Measurements from ENCODE around the gene ADI1. TPM values are rescaled to one million over a fixed set of nuclear protein-coding genes. Genes with fewer than 3 reads are reported as not detected.
A peak's percentile ranks its signal among the peaks of the same experiment; 100 is the strongest.

Gene ADI1
- 10 to 100 TPM; 23.6 to 24.7 TPM for total RNA-seq

DNA sequence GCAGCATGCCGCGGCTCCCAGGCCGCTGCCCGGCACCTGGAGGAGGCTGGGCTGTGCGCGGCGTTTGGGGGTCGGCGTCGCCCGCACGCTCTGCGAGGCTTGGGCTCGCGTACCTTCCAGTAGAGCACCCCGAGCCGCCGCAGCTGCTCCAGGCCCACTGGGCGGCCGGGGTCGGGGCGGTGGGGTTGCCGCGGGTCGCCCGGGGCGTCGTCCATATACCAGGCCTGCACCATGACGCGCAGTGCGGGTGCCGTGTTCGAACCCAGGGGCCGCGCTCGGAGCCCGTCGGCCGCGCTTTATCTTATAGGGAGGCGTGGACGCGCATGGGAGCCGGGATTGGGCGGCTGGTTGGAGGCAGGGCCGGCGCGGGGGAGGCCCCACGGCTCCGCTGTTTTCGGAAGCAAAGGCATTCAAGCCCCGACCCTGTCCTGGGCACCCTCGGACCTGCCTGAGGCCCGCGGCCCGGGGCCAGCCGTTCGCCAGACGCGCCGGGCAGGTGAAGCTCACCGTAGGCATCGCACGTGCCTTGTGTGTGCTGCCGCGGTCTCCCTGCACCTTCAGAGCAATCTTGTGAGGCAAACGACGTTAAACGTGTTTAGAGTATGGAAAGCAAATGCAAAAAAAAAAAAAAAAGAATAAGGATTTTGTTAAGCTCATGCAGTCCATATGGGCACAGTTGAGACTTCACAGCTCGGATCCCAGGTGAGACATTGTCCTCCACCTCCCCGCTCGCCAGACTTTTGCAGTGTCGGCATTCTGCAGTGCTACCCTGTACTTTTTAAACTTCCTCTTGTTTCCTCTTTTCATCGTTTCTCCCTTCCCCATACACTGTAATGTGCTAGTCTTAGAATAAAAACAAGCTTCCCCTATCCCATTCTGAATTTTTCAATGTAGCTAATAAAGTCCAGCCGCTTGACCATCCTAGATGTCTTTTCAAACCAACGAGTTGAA lies at the start of gene ADI1:
ADI1 (minus strand) TSS at position 277 of the 951 bp plus-strand sequence; CDS start at position 233, 44 bp downstream.
- Mint-ChIP-seq H3K27me3 (no peaks in the 10 kb centered on the region), H3K4me3 (peak within 1 kb of the TSS; percentile 94), H3K36me3 (peaks cover 13% of the 10 kb centered on the region), H3K9me3 (no peaks in the 10 kb centered on the region), H3K27ac (peak within 1 kb of the TSS; percentile 80 to 91), H3K4me1 (ENCODE audit: low read depth in 2 of 2) (peaks cover 19 to 33% of the 10 kb centered on the region in 2 donors)
- ATAC-seq, result peak; percentile 85 to 86
- peak; percentile 90 for DNase-seq (ENCODE audit: low spot score)

- H3K27me3 Mint-ChIP-seq, result no peaks in the 10 kb centered on the region
- no peaks in the 10 kb centered on the region for H3K9me3 Mint-ChIP-seq
- H3K27ac Mint-ChIP-seq, result no peak overlapping the region
- no peak overlapping the region for H3K4me3 Mint-ChIP-seq
- no peak for ATAC-seq
- no peaks in the 10 kb centered on the region for H3K36me3 Mint-ChIP-seq
- DNase-seq (ENCODE audit: low spot score), result no peak
- H3K4me1 Mint-ChIP-seq (ENCODE audit: low read depth in 2 of 2), result no peaks in the 10 kb centered on the region
Measured at GRCh38 chr2:3566806-3567205, 47.5 kb upstream of the ADI1 start.

- Mint-ChIP-seq H3K27ac (no peak overlapping the region), H3K4me3 (no peak overlapping the region), H3K4me1 (ENCODE audit: low read depth in 2 of 2) (no peaks in the 10 kb centered on the region), H3K9me3 (no peaks in the 10 kb centered on the region), H3K36me3 (no peaks in the 10 kb centered on the region), H3K27me3 (no peaks in the 10 kb centered on the region)
- ATAC-seq (no peak), DNase-seq (ENCODE audit: low spot score) (no peak)
Measured at GRCh38 chr2:3565117-3565516, 45.8 kb upstream of the ADI1 start.

GRCh38 chr2:3563521-3563976 lies 44.2 kb upstream of the ADI1 start:
- H3K36me3 Mint-ChIP-seq, result no peaks in the 10 kb centered on the region
- no peak overlapping the region for H3K4me3 Mint-ChIP-seq
- no peaks in the 10 kb centered on the region for H3K27me3 Mint-ChIP-seq

GRCh38 chr2:3558205-3559014 lies 39.1 kb upstream of the ADI1 start, which contains the start of gene RNASEH1:
Gene RNASEH1, minus strand, starts transcription at chr2:3558333. Its CDS starts 73 bp downstream, at chr2:3558260.
- Mint-ChIP-seq H3K27ac (peak within 1 kb of the TSS; percentile 86 to 91), H3K27me3 (no peaks in the 10 kb centered on the region), H3K4me1 (ENCODE audit: low read depth in 2 of 2) (peaks cover 17 to 19% of the 10 kb centered on the region in 2 donors), H3K36me3 (peaks cover 23% of the 10 kb centered on the region), H3K9me3 (no peaks in the 10 kb centered on the region), H3K4me3 (peak within 1 kb of the TSS; percentile 92)
- DNase-seq (ENCODE audit: low spot score) (peak; percentile 99), ATAC-seq (peak; percentile 99 to 100)

More at GRCh38 chr2:3563521-3563976, 44.2 kb upstream of the ADI1 start:
- Mint-ChIP-seq H3K27ac (no peak overlapping the region), H3K4me1 (ENCODE audit: low read depth in 2 of 2) (peaks cover 0 to 4% of the 10 kb centered on the region in 2 donors), H3K9me3 (no peaks in the 10 kb centered on the region)
- no peak for DNase-seq (ENCODE audit: low spot score)
- no peak for ATAC-seq

GRCh38 chr2:3557639-3558204 lies 38.4 kb upstream of the ADI1 start:
- no peak for DNase-seq (ENCODE audit: low spot score)
- Mint-ChIP-seq H3K4me1 (ENCODE audit: low read depth in 2 of 2) (peaks cover 17 to 19% of the 10 kb centered on the region in 2 donors), H3K36me3 (peaks cover 23% of the 10 kb centered on the region), H3K9me3 (no peaks in the 10 kb centered on the region), H3K27me3 (no peaks in the 10 kb centered on the region), H3K4me3 (peak overlapping the region; percentile 92), H3K27ac (peak overlapping the region; percentile 86 to 91)
- peak in 1 of 2 donors; percentile 46 for ATAC-seq

DNA sequence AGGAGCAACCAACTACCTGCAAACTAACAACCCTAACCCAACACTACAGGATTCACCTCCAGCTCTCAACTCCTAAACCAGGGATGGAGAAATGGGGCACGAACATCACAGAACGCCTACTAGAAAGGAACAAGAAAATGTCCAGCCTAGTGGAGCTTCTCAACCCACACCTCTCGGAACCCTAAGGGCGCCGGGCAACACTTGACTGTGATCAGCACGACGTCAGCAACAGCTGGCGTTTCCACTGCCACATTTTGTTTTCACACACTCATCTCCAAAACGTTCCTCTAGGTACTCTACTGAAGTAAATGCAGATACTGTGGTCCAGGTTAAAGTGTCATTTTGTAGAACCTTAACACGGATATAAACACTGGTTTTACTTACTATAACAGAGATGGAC lies 34.6 kb upstream of the ADI1 start:
- Mint-ChIP-seq H3K9me3 (no peaks in the 10 kb centered on the region), H3K36me3 (peaks cover 36% of the 10 kb centered on the region)

GRCh38 chr2:3547915-3548314 lies 28.6 kb upstream of the ADI1 start:
- H3K27ac Mint-ChIP-seq, result no peak overlapping the region
- DNase-seq (ENCODE audit: low spot score) (no peak), ATAC-seq (no peak)
- H3K9me3 Mint-ChIP-seq, result no peaks in the 10 kb centered on the region
- H3K27me3 Mint-ChIP-seq, result no peaks in the 10 kb centered on the region
- peaks cover 44% of the 10 kb centered on the region for H3K36me3 Mint-ChIP-seq
- no peak overlapping the region for H3K4me3 Mint-ChIP-seq
- H3K4me1 Mint-ChIP-seq (ENCODE audit: low read depth in 2 of 2), result peaks cover 4 to 11% of the 10 kb centered on the region in 2 donors

More for the DNA sequence above, 34.6 kb upstream of the ADI1 start:
- peaks cover 16 to 17% of the 10 kb centered on the region in 2 donors for H3K4me1 Mint-ChIP-seq (ENCODE audit: low read depth in 2 of 2)
- ATAC-seq (no peak), DNase-seq (ENCODE audit: low spot score) (no peak)
- H3K27me3 Mint-ChIP-seq, result no peaks in the 10 kb centered on the region
- H3K4me3 Mint-ChIP-seq, result no peak overlapping the region
- H3K27ac Mint-ChIP-seq, result no peak overlapping the region

- ATAC-seq (no peak), DNase-seq (ENCODE audit: low spot score) (no peak)
- Mint-ChIP-seq H3K9me3 (no peaks in the 10 kb centered on the region), H3K27ac (no peak overlapping the region), H3K4me3 (no peak overlapping the region), H3K27me3 (no peaks in the 10 kb centered on the region), H3K4me1 (ENCODE audit: low read depth in 2 of 2) (peaks cover 4 to 11% of the 10 kb centered on the region in 2 donors), H3K36me3 (peaks cover 50% of the 10 kb centered on the region)
Measured at GRCh38 chr2:3545788-3546478, 26.6 kb upstream of the ADI1 start.

DNA sequence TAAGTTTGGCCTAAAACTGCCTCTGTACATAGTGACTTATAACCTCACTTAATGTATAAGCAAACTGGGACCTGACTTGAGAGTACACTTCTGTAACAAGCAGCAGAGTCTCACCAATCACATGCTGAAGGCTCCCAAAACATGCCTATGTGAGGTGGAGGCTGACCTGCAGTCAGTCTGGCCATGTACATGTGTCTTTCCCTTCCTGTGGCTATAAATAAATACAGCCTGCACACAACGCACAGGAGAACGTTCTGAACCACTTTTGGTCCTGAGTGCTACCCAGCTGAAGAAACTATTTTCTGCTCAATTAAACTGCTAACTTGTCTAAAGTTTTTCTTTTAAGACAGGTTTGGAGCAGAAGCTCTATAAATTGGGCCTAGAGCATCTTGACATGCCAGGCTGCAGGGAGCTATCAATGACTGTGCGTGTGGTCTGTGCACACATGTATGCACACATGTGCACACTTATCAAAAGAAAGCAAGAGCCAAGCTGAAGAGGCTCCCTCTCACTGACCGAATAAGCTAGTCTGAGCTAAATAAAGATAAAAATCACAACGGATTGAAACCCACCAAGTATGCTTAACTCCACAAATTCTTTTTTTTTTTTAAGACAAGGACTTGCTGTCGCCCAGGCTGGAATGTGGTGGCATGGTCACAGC lies 23.8 kb upstream of the ADI1 start:
- Mint-ChIP-seq H3K27me3 (no peaks in the 10 kb centered on the region), H3K4me3 (no peak overlapping the region), H3K36me3 (peaks cover 33% of the 10 kb centered on the region), H3K9me3 (no peaks in the 10 kb centered on the region), H3K4me1 (ENCODE audit: low read depth in 2 of 2) (peaks cover 4 to 7% of the 10 kb centered on the region in 2 donors), H3K27ac (no peak overlapping the region)
- no peak for ATAC-seq
- DNase-seq (ENCODE audit: low spot score), result no peak

DNA sequence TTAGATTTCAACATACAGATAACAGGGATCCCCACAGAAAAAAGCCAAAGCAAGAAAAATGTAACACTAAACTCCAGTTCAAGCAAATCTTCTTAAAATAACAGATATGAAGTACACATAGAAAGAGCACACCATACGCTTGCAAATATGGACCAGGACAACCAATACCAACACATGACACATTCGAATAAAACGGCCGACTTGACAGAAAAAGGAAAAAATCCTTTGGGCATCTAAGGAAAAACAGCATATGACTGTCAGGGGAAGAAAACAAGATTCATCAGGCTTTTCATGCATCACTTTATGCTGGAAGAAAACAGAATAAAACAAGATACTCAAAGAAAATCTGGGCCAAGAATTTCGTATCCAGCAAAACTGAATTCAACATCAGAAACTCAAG lies 22.8 kb upstream of the ADI1 start:
- H3K36me3 Mint-ChIP-seq, result peaks cover 27% of the 10 kb centered on the region
- no peak overlapping the region for H3K4me3 Mint-ChIP-seq
- ATAC-seq (no peak), DNase-seq (ENCODE audit: low spot score) (no peak)
- H3K9me3 Mint-ChIP-seq, result no peaks in the 10 kb centered on the region
- H3K4me1 Mint-ChIP-seq (ENCODE audit: low read depth in 2 of 2), result peaks cover 3 to 4% of the 10 kb centered on the region in 2 donors
- no peak overlapping the region for H3K27ac Mint-ChIP-seq
- no peaks in the 10 kb centered on the region for H3K27me3 Mint-ChIP-seq

DNA sequence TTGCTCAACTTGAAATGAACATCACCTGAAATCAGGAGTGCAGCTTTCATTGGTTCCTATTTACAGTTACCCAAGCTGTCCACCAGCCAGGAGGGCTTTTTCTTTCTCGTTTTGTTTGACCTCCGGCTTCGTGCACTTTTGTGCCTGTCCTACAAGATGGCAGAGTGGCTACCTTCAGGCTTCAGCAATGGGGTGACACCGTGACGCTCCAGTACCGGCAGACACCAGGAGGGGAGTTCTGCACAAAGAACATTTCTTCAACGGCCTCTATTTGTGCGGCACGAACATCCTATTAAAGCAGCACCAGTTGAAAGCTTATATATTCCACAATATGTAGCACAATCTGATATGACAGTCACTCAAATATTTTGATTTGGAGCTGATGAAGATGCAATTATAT lies 20.5 kb upstream of the ADI1 start:
- H3K36me3 Mint-ChIP-seq, result peaks cover 19% of the 10 kb centered on the region
- H3K4me1 Mint-ChIP-seq (ENCODE audit: low read depth in 2 of 2), result peaks cover 13% of the 10 kb centered on the region in 2 donors

More for the DNA sequence above, 20.5 kb upstream of the ADI1 start:
- ATAC-seq, result no peak
- Mint-ChIP-seq H3K4me3 (no peak overlapping the region), H3K27me3 (no peaks in the 10 kb centered on the region), H3K9me3 (no peaks in the 10 kb centered on the region), H3K27ac (no peak overlapping the region)
- no peak for DNase-seq (ENCODE audit: low spot score)
